ENCODE measurements around the gene TRIM65.

The TRIM65 gene

GRCh38 chr17:75896415-75897159 is at the start of gene TRIM65:
Gene TRIM65 (minus strand): TSS chr17:75896951. CDS start chr17:75896937, 14 bp downstream.
- DNase-seq, result peak; percentile 81

GRCh38 chr17:75945211-75945610 is 48.5 kb upstream of the TRIM65 start:
- DNase-seq, result no peak

GRCh38 chr17:75943491-75943890 is 46.7 kb upstream of the TRIM65 start:
- DNase-seq, result no peak

GRCh38 chr17:75942473-75942872 is 45.7 kb upstream of the TRIM65 start:
- DNase-seq, result no peak

- DNase-seq, result no peak
Measured at GRCh38 chr17:75941442-75941819, 44.7 kb upstream of the TRIM65 start.

- DNase-seq, result peak; percentile 89 to 92
Measured at GRCh38 chr17:75940727-75941441, 44.1 kb upstream of the TRIM65 start, which contains the start of gene FBF1. Gene FBF1 (minus strand): TSS chr17:75941042. CDS start chr17:75938149, 2,893 bp downstream.

- no peak for DNase-seq
Measured at GRCh38 chr17:75937652-75938051, 40.9 kb upstream of the TRIM65 start.

- no peak for DNase-seq
Measured at GRCh38 chr17:75933808-75934207, 37.1 kb upstream of the TRIM65 start.

- no peak for DNase-seq
Measured at GRCh38 chr17:75932852-75933251, 36.1 kb upstream of the TRIM65 start.

GRCh38 chr17:75931062-75931461 is 34.3 kb upstream of the TRIM65 start:
- DNase-seq, result no peak

GRCh38 chr17:75927286-75927922 is 30.7 kb upstream of the TRIM65 start:
- no peak for DNase-seq

- no peak for DNase-seq
Measured at GRCh38 chr17:75926456-75926855, 29.7 kb upstream of the TRIM65 start.

- DNase-seq, result no peak
Measured at GRCh38 chr17:75925912-75926311, 29.2 kb upstream of the TRIM65 start.

GRCh38 chr17:75925103-75925502 is 28.4 kb upstream of the TRIM65 start:
- DNase-seq, result no peak

GRCh38 chr17:75922963-75923874 is 26.5 kb upstream of the TRIM65 start:
- DNase-seq, result no peak

- no peak for DNase-seq
Measured at GRCh38 chr17:75922173-75922961, 25.6 kb upstream of the TRIM65 start.

GRCh38 chr17:75921596-75921995 is 24.8 kb upstream of the TRIM65 start:
- DNase-seq, result no peak

- DNase-seq, result no peak
Measured at GRCh38 chr17:75920045-75920560, 23.4 kb upstream of the TRIM65 start.

- DNase-seq, result no peak
Measured at GRCh38 chr17:75919611-75920010, 22.9 kb upstream of the TRIM65 start.

- DNase-seq, result no peak
Measured at GRCh38 chr17:75917917-75918445, 21.2 kb upstream of the TRIM65 start.
